ENCODE results near the gene PDZD2. TPM values are rescaled to one million over a fixed set of nuclear protein-coding genes. Genes with fewer than 3 reads are reported as not detected.

PDZD2 gene
- total RNA-seq, 2 donors from 2014 or later, result 10.3 to 59.5 TPM

GRCh38 chr5:32153723-32154122, 514.8 kb downstream of the PDZD2 start:
- Histone ChIP-seq H3K9me3 (no peaks in the 10 kb centered on the region), H3K4me1 (replicated peaks) (peaks cover 12% of the 10 kb centered on the region), H3K27me3 (replicated peaks; ENCODE audit: insufficient read depth) (no peaks in the 10 kb centered on the region), H3K27ac (peak overlapping the region; percentile 34 to 42), H3K4me3 (no peak overlapping the region), H3K36me3 (no peaks in the 10 kb centered on the region)
- no peak for DNase-seq (ENCODE audit: low spot score)
- TF ChIP-seq CTCF (IDR thresholded peaks at IDR 0.05) (no peak), POLR2AphosphoS5 (IDR thresholded peaks at IDR 0.05) (no peak), POLR2A (IDR thresholded peaks at IDR 0.05) (no peak)
- intact Hi-C loops (cut with DNase I), result no loop called here
- WGBS, result 23% methylated on average over 3 of the region's 3 CpGs

GRCh38 chr5:32155211-32155610, 516.3 kb downstream of the PDZD2 start:
- Histone ChIP-seq H3K27ac (no peak overlapping the region), H3K9me3 (no peaks in the 10 kb centered on the region), H3K4me3 (no peak overlapping the region), H3K36me3 (no peaks in the 10 kb centered on the region), H3K27me3 (replicated peaks; ENCODE audit: insufficient read depth) (no peaks in the 10 kb centered on the region), H3K4me1 (replicated peaks) (peaks cover 10% of the 10 kb centered on the region)
- TF ChIP-seq POLR2AphosphoS5 (IDR thresholded peaks at IDR 0.05) (no peak), CTCF (IDR thresholded peaks at IDR 0.05) (no peak), POLR2A (IDR thresholded peaks at IDR 0.05) (no peak)
- no peak for DNase-seq (ENCODE audit: low spot score)
- intact Hi-C loops (cut with DNase I), result no loop called here
- WGBS, result 96% methylated on average over 2 of the region's 2 CpGs

GRCh38 chr5:32156635-32157034, 517.7 kb downstream of the PDZD2 start:
- no peaks in the 10 kb centered on the region for H3K27me3 ChIP-seq (replicated peaks; ENCODE audit: insufficient read depth)
- H3K27ac ChIP-seq, result no peak overlapping the region
- DNase-seq (ENCODE audit: low spot score), result no peak
- H3K9me3 ChIP-seq, result no peaks in the 10 kb centered on the region
- H3K36me3 ChIP-seq, result no peaks in the 10 kb centered on the region
- no peak overlapping the region for H3K4me3 ChIP-seq
- intact Hi-C loops (cut with DNase I), result no loop called here
- H3K4me1 ChIP-seq (replicated peaks), result peaks cover 2% of the 10 kb centered on the region
- WGBS, result 80% methylated on average over 9 of the region's 9 CpGs
- no peak for TF ChIP-seq CTCF (IDR thresholded peaks at IDR 0.05)
- TF ChIP-seq POLR2AphosphoS5 (IDR thresholded peaks at IDR 0.05), result no peak
- TF ChIP-seq POLR2A (IDR thresholded peaks at IDR 0.05), result no peak

- whole genome bisulfite sequencing, result 82% methylated on average over 4 of the region's 4 CpGs
- no peaks in the 10 kb centered on the region for H3K4me1 ChIP-seq (replicated peaks)
- H3K27ac ChIP-seq, result no peak overlapping the region
- no peaks in the 10 kb centered on the region for H3K36me3 ChIP-seq
- H3K9me3 ChIP-seq, result no peaks in the 10 kb centered on the region
- no peak overlapping the region for H3K4me3 ChIP-seq
- H3K27me3 ChIP-seq (replicated peaks; ENCODE audit: insufficient read depth), result no peaks in the 10 kb centered on the region
- DNase-seq (ENCODE audit: low spot score), result no peak
- TF ChIP-seq POLR2AphosphoS5 (IDR thresholded peaks at IDR 0.05) (no peak), CTCF (IDR thresholded peaks at IDR 0.05) (no peak), POLR2A (IDR thresholded peaks at IDR 0.05) (no peak)
- intact Hi-C loops (cut with DNase I), result no loop called here
Measured at GRCh38 chr5:32157078-32157477, 518.1 kb downstream of the PDZD2 start.

GRCh38 chr5:32158679-32158975, 519.7 kb downstream of the PDZD2 start:
- H3K36me3 ChIP-seq, result no peaks in the 10 kb centered on the region
- no peak overlapping the region for H3K4me3 ChIP-seq
- 72% methylated on average over 2 of the region's 2 CpGs for whole genome bisulfite sequencing
- TF ChIP-seq CTCF (IDR thresholded peaks at IDR 0.05) (no peak), POLR2A (IDR thresholded peaks at IDR 0.05) (no peak), POLR2AphosphoS5 (IDR thresholded peaks at IDR 0.05) (no peak)
- DNase-seq (ENCODE audit: low spot score), result no peak
- peak overlapping the region in 1 of 2 donors; percentile 4 for H3K27ac ChIP-seq
- H3K9me3 ChIP-seq, result no peaks in the 10 kb centered on the region
- no peaks in the 10 kb centered on the region for H3K4me1 ChIP-seq (replicated peaks)
- H3K27me3 ChIP-seq (replicated peaks; ENCODE audit: insufficient read depth), result no peaks in the 10 kb centered on the region
- intact Hi-C loops (cut with DNase I), result no loop called here

Data from prostate gland (tissue), 2 donors.